SU-DHL-6 (cell line): Measurements from ENCODE around the gene TRPT1.

Source experiments
- EZH2phosphoT487 ChIP-seq: fragments of 200-600 bp; sonication (generic), shearing (Covaris generic); conservative IDR thresholded peaks from 2 replicates; pipeline ENCODE4 v1.6.1; 2018; ENCODE audit warnings: mild to moderate bottlenecking, antibody characterized with exemption, low read length, moderate library complexity, mixed read lengths
- TF ChIP-seq, protein P1 (sequence below): fragments of 200-600 bp; sonication (generic); IDR thresholded peaks from one replicate; pipeline ENCODE4 v1.5.1; 2017; ENCODE audit warnings: antibody characterized with exemption, mild to moderate bottlenecking, low read length, moderate library complexity; ENCODE audit not compliant: insufficient read depth, poor library complexity, severe bottlenecking

DNA sequence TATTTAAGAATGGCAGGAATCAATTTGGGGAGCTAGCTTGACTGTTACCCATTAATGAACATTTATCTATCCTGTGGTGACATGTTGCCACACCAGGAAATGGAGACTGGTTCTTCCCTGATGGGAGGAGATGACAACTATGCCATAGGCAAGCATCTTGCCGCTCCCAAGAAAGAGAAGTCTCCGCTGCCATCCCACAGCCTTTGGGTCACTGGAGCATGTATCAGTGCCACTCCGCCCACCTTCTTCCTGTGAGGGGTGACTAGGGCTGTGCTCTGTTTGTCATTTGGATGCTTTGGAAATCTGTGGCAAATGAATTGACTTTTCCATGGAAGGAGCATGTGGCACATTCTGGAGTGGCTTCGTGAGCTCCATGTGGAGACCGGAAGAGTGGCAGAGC is 33.6 kb downstream of the TRPT1 start:
- TF ChIP-seq, protein P1, sequence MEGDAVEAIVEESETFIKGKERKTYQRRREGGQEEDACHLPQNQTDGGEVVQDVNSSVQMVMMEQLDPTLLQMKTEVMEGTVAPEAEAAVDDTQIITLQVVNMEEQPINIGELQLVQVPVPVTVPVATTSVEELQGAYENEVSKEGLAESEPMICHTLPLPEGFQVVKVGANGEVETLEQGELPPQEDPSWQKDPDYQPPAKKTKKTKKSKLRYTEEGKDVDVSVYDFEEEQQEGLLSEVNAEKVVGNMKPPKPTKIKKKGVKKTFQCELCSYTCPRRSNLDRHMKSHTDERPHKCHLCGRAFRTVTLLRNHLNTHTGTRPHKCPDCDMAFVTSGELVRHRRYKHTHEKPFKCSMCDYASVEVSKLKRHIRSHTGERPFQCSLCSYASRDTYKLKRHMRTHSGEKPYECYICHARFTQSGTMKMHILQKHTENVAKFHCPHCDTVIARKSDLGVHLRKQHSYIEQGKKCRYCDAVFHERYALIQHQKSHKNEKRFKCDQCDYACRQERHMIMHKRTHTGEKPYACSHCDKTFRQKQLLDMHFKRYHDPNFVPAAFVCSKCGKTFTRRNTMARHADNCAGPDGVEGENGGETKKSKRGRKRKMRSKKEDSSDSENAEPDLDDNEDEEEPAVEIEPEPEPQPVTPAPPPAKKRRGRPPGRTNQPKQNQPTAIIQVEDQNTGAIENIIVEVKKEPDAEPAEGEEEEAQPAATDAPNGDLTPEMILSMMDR: no peak
- TF ChIP-seq EZH2phosphoT487: no peak
